NCI-H2107 treated with DMSO at 0.1 percent for 48 hours (cell line): ENCODE data around the gene CRISPLD2.
"Not testable (repeated sequence)": the region's sequence is repeated elsewhere in the genome, so short reads cannot be mapped to it uniquely, and the experiment has no call there.

ENCODE experiments used
- DNase-seq: peaks from one replicate; lab custom pipeline; 2025; ENCODE audit not compliant: unreplicated experiment; lab: John Stamatoyannopoulos, UW

Gene CRISPLD2

DNA sequence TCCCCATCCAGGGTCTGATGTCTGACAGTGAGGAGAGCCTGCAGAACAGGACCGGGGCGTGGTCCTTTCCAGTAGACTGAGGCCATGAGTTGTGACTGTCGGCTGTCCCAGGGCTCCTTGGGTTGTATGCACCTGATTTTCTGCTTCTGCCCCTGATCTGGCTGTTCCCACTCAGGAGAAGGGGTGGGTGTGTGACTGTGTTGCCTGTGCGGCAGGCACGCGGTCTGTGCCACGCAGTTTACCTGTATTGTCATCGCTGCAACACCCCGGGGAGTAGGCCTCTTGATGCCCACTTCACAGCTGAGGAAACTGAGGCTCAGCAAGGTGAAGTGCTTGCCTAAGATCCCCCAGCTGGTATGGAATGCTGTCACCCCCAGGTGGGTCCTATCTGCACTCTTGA is 1.4 kb downstream of the CRISPLD2 start:
- no peak for DNase-seq

DNA sequence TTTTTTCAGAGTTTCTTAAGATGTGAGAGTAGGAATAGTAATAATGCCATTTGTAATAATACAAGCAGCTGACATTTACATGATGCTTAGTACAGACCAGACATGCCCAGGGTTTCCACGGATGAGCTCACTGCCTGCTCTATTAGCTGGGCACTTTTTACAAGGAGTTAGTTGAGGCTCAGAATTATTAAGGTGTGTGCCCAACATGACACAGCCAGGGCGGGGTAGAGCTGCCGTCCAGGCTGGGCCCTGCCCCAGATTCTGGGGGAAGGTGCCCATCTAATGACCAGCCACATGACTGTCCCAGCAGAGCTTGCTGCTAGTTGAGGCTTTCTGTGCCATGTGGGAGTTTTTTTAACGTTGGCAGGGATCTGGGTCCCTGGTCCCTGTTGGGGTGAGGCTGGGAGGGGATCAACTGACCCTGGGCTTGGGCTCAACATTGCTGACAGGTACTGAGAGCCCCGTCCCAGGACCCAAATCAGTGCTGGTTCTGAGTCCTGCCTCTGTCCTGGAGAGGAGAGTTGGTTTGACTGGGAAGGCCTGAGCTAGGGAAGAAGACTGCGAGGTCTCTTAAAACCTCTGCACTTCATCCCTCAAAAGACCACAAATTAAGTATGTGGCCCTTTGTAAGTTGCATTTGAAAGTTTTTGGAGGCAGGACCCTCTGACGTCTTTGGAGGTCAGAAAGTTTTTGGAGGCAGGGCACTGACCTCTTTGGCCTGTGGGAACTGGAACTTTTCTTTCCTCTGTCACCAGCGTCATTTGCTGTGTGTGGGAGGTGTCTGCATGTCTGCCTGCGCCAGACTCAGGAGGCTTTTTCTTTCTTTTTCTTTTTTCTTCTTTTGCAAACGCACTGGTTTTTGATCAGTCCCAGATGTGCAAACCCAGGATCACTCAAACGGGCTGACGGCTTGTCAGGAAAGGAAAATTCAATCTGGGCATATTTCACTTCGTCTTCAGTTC is 2.2 kb downstream of the CRISPLD2 start:
- no peak for DNase-seq

- DNase-seq: no peak
These were observed 3.2 kb downstream of the CRISPLD2 start for GRCh38 chr16:84822990-84823389.

DNA sequence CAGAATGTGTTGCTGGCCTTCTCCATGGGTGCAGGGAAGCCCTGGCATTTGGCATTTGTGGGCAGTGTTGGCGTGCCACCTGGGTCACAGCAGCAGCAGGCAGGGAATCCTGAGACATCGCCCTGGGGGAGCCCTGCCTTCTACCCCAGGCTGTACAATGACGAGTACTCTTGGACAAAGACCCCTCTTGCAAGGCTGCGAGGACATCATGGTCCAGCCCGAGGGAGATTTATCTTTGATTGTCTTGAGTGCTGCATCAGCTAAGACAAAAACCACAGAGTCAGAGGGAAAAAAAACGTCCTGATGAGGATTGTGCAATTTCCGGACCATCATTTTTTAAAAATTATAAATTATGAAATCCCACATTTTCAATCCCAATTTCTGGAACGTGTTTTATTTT is 3.7 kb downstream of the CRISPLD2 start:
- no peak for DNase-seq

GRCh38 chr16:84823926-84824325 is 4.1 kb downstream of the CRISPLD2 start:
- no peak for DNase-seq

DNA sequence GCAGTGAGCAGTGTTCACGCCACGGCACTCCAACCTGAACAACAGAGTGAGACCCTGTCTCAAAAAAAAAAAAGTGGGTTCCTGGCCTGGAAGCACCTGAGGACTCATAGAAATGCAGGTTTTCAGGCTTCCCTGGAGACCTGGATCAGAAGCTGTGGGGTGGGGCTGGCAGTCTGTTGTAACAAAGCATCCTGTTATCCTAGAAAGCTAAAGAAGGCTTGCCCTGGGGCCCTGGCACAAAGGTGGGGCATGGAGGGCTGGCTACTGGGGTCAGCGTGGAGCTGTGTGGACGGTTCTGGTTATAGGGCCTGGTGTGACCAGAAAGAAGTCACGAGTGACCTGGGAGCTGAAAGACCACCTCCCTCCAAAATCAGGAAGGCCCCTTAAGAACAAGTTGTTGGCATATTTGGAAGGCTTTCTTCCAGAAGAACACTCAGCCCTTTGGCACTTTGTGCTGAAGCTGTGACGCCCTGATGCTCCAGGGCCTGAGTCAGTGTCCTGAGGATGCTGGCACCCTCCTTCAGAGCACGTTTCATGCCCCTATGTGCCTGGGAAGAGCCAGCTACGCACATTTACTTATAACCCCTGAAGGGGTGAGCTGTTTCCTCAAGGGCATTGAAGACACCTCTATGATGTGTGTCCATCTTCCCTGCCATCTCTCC is 6.2 kb downstream of the CRISPLD2 start:
- no peak for DNase-seq

DNA sequence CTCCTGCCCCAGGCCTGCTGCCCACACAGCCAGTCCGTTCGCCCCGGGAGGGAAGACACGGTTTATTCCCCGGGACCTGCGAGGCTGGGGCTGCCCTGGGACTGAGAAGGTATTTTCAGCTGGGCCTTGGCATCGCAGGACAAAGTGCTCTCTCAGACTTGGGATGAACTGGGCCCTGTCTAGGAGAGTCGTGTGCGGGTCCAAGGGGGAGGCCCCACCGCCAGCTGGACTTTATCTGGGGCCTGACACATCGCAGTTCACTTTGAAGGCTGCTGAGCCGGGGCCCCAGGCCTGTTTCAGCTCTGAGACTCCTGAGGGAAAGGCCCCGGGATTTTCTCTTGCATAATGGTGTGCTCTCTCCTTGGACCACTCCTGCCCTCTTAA is 6.8 kb downstream of the CRISPLD2 start:
- no peak for DNase-seq

DNA sequence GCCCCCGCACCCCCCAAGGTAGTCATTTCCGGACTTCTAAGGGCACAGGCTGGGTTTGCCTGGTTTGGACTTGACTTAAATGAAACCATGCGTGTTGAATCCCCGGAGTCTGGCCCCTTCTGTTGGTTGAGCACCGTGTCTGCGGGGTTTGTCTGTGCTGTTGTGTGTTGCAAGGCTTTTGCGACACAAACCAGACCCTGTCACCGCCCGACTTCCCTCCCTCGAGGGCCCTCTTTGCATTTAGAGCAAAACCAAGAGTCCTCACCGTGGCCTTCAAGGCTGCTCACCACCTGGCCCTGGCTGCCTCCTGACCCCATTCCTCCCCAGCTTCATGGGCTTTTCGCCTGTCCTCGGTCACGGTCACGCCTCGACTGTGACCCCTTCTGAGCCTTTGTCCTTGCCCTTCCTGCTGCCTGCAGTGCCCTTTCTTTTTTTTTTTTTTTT is 7.4 kb downstream of the CRISPLD2 start:
- no peak for DNase-seq

DNA sequence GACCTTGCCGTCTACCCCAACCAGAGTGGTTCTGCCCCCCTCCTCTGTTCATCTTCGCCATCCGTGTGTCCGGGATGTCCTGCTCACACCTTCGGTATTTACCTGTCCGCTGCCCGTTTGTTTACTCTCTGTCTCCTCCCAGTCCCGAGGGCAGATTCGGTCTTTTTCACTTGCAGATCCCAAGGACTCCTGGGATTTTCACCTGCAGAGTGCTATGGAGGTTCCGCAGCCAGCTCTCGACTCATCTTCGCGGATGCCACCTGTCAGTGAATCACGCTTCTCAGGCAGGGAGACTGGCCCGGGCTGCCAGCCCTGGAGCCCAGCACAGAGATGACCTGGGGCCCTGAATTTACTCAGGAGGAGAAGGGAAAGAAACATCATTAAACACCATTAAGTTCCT is 8.1 kb downstream of the CRISPLD2 start:
- no peak for DNase-seq

GRCh38 chr16:84828322-84828721 is 8.5 kb downstream of the CRISPLD2 start:
- no peak for DNase-seq

- DNase-seq: no peak
These were observed 9.6 kb downstream of the CRISPLD2 start for GRCh38 chr16:84829168-84829965.

DNA sequence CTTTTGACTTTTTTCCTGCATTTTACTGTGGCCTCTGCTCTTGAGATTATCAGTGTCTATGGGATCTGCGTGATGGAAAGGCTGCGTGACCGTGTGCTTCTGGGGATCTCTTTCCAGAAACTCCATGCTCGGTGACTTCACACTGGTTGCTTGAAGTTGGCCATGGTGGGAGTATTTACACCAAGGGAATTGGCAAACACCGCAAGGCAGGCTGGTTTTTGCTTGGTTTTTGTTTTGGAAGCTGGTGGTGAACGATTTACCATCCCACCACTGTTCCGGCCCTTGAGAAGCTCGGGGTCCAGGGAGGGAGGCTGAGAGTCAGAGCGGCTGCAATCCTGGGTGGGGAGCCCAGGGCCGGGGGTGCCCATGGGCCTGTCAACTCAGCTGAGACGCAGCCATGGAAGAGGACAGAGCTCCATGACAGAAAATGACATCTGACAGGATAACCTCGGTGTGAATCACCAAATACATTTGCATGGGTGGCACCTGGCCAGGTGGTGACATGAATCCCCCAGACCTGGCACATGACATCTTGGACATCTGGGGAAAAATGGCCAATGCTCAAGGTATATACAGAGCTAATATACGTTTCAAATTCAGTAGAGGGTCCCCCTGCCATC is 11.1 kb downstream of the CRISPLD2 start:
- no peak for DNase-seq

GRCh38 chr16:84831728-84832127 is 11.9 kb downstream of the CRISPLD2 start:
- not testable (repeated sequence) for DNase-seq

- DNase-seq: no peak
These were observed 12.8 kb downstream of the CRISPLD2 start for GRCh38 chr16:84832488-84833143.

DNA sequence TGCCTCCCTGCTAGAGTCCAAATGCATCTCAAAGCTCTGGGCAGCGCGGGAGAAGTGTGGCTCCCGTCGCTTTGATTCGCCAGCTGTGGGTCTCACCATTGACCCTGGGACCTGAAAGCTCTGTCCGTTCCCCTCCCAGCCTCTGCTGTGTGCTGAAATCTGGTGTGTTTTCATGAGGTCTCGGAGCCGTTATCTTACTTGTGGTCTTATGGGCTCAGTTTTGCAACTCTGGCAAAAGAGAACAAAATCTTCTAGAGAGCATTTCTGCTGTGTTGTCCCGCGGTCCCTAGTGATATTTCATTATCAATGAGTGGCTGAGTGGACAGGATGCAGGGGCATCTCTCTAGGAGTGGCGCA is 13.3 kb downstream of the CRISPLD2 start:
- no peak for DNase-seq

DNA sequence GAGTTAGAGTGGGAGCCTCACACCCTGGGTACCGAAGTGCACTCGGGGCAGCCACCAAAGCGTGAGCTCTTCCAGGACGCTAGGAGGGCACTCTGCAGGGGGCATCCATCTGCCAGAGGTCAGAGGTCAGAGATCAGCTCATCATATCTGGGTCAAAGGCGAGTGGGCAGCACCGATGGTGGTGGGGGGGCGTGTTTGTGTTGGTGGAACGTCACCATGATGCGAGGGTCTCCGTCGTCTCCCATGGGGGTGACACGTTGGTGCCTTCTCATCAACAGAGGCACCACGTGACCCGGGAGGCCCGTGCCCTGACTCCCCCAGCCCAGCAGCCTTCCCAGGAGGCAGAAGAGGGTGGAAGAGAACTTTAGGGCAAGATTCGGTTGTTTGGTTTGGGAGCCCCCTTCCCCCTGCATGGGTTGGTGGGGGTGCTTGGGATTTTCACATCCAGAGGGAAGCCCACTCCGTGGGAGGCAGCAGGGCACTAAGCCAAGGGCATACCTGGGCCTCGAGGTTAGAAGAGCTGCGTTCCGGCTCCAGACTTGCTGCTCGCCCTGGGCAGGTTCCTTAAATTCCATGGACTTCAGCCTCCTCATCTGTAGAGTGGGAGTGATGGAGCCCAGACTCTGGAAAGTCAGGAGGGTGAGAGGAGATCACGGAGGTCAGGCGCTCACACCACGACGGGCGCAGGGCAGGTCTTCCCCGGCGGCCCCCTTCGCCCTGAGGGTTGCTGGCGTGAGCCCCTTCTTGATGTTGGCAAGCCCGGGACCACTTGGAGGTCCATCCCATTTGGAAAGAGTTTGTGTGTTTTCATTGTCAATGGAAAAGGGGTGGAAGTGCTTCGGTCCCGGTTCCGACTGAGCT is 14.0 kb downstream of the CRISPLD2 start:
- no peak for DNase-seq

DNA sequence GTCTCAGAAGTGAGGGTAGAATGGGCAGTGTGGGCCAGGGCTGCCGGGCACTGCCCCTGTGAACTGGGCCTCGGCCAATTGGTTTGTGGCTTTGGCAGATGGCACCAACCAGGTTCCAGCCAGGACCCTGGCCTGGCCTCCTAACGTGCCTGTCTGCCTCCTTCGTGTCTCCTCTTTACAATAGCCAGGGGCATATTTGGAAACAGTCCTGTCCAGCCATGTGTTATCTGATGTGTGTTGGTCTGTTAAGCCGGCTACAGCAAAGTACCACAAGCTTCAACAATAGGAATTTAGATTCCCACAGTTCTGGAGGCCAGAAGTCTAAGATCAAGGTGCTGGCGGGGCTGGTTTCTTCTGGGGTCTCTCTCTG is 14.6 kb downstream of the CRISPLD2 start:
- DNase-seq: no peak

DNA sequence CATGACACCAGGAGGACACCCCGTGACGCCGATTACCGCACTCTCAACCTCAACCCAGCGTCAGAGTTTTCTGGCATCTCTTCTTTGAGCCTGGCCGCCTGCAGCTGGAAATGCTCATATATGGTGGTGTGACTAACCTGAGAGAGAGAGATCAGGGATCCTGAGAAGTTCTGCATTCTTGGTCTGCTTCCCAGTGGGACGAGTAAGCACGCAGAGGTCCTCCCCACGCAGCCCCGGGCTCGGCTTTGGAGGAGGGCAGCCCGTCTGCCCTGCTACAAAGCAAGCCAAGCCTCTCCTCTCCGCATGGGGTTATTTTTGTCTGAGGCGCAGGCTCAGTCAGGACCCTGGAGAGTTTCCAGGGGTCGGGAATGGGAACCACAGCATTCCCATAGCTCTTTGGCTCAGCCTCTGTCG is 16.5 kb downstream of the CRISPLD2 start:
- no peak for DNase-seq

- no peak for DNase-seq
These were observed 17.2 kb downstream of the CRISPLD2 start for GRCh38 chr16:84836967-84837366.
